Measurements from ENCODE around the gene CCDC78. TPM values are rescaled to one million over a fixed set of nuclear protein-coding genes. Genes with fewer than 3 reads are reported as not detected.

CCDC78 gene
- total and polyA plus RNA-seq, 2 of the 13 experiments (the other 11 are each of a cell fraction or from before 2014, with no cell fraction given): 0.53 to 1.5 TPM

GRCh38 chr16:680967-681745 is 45.1 kb downstream of the CCDC78 start (continued):
- TF ChIP-seq AKNA (CRISPR knock-in tag; IDR thresholded peaks at IDR 0.05; ENCODE audit: borderline replicate concordance) (no peak), PHF21A (CRISPR knock-in tag; IDR thresholded peaks at IDR 0.05) (no peak), POLR2A (IDR thresholded peaks at IDR 0.05; ENCODE audit: insufficient read depth in 1 of 2, low read depth in 2 of 2, low read length in 2 of 2) (0 out of 4 replicates have a peak, but pooled peaks of 1 of the 2 experiments have one; percentile 18), ZNF556 (CRISPR knock-in tag; IDR thresholded peaks at IDR 0.05; ENCODE audit: borderline replicate concordance) (no peak), EED (CRISPR knock-in tag; IDR thresholded peaks at IDR 0.05) (no peak), ZNF331 (CRISPR knock-in tag; IDR thresholded peaks at IDR 0.05) (no peak), PRDM15 (CRISPR knock-in tag; IDR thresholded peaks at IDR 0.05) (no peak), ZKSCAN1 (IDR thresholded peaks at IDR 0.05; ENCODE audit: low read length) (no peak), GLMP (CRISPR knock-in tag; IDR thresholded peaks at IDR 0.05; ENCODE audit: borderline replicate concordance) (no peak), GABPB1 (CRISPR knock-in tag; IDR thresholded peaks at IDR 0.05) (peak; percentile 54), RARG (CRISPR knock-in tag; IDR thresholded peaks at IDR 0.05; ENCODE audit: low read depth) (no peak), PLSCR1 (CRISPR knock-in tag; IDR thresholded peaks at IDR 0.05; ENCODE audit: borderline replicate concordance) (no peak), DPF2 (CRISPR knock-in tag; IDR thresholded peaks at IDR 0.05; ENCODE audit: borderline replicate concordance, low read depth) (no peak)
- TF ChIP-seq, protein P1, sequence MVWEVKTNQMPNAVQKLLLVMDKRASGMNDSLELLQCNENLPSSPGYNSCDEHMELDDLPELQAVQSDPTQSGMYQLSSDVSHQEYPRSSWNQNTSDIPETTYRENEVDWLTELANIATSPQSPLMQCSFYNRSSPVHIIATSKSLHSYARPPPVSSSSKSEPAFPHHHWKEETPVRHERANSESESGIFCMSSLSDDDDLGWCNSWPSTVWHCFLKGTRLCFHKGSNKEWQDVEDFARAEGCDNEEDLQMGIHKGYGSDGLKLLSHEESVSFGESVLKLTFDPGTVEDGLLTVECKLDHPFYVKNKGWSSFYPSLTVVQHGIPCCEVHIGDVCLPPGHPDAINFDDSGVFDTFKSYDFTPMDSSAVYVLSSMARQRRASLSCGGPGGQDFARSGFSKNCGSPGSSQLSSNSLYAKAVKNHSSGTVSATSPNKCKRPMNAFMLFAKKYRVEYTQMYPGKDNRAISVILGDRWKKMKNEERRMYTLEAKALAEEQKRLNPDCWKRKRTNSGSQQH (CRISPR knock-in tag; IDR thresholded peaks at IDR 0.05; ENCODE audit: low read depth): no peak
- TF ChIP-seq, protein P2, sequence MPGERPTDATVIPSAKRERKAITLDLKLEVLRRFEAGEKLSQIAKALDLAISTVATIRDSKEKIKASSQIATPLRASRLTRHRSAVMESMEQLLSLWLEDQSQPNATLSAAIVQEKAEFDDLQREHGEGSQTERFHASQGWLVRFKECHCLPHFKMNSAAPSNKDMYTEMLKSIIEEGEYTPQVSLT (CRISPR knock-in tag; IDR thresholded peaks at IDR 0.05; ENCODE audit: borderline replicate concordance, low read depth): no peak
